GM19397 (cell line): ENCODE measurements around the gene TRAPPC10.
"Not testable (repeated sequence)": the region's sequence is repeated elsewhere in the genome, so short reads cannot be mapped to it uniquely, and the experiment has no call there.

Experiments
- ATAC-seq: cut with Tn5 transposase; IDR thresholded peaks from one replicate; pipeline ENCODE4 v1.9.1; 2021; ENCODE audit warnings: mild to moderate bottlenecking, moderate library complexity; ENCODE audit not compliant: unreplicated experiment

TRAPPC10 gene

DNA sequence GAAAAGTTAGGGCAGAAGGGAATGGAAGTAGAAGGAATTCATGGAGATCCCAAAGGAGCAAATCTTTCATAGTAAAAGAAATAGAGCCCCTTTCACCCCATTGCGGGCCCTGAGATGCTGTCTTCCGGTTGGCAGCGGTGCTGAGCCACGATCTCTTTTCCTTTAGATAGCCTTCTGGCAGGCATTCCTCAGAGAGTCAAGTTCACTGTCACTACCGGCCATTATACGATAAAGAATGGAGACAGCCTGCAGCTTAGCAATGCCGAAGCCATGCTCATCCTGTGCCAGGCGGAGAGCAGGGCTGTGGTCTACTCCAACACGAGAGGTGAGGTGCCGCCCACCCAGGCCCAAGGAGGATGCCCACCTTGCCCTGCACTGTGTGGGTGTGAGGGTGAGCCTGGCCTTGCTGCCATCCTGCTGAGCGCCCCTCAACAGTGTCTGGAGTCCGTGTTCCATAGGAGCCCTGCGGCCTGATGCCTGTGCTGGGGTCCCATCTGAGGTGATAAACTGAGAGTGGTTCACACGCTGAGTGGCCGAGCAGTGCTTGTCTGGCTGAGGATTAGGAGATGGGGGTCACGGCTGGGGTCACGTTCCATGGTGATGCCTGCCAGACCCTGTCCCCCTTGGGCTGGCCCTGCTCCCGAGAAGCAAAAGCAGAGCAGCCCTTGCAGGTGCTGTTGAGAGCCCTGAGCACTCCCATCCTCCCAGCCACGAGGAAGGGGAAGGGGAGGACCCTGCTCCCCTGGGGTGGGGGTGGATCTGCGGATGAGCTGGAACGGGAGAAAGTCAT lies 74.7 kb downstream of the TRAPPC10 start:
- no peak for ATAC-seq

DNA sequence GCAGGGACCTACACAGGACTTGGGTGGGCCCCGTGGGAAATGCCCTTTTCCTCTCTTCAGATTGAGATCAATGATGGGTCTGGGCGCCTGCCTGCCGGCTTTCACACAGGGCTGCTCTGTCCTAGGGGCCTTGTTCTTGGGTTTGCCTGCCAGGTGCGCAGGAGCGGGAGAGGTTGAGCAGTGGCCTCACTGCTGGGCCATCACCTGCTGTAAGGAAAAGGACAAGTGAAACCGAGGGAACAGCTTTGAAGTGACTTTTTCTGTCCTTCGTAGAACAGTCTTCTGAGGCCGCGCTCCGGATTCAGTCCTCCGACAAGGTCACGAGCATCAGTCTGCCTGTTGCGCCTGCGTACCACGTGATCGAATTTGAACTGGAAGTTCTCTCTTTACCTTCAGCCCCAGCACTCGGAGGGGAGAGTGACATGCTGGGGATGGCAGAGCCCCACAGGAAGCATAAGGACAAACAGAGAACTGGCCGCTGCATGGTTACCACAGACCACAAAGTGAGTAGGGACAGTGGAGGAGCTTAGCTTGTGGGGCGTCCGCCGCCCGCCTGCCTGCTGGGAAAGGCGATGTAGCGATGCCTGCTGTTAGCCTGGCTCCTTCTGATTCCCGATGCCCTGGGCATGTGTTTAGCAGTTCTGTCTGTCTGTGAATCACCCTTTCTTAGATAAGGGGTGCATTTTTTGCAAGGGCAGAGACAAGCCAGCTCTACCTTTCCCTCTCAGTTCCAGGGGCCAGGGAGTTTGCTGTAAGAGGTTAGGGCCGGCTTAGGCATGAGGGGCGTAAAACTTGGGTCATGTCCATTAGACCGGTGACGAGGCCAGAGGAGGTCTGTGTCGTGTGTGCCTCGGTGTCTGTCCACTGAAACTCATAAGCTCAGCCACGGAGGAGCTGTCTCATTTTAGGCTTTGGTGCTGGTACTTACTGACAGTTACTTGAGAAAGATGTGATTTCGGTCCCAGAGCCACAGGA lies 75.6 kb downstream of the TRAPPC10 start:
- ATAC-seq, result no peak

DNA sequence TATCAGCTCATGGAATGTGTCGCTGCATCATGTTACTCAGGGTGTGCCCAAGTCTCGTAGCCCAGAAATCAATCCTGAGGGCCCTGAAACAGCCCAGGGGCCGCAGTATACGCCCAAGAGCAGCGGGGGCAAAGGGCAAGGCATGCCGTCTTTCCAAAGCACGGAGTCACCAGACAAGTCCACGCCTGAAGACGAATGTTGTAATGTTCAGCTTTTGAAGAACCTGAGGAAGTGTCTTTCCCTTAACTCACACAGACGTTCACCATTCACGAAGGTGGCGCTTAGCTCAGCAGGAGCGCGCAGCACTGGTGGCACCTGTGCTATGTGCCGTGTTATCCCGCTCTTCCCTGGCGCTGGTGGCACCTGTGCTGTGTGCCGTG lies 76.3 kb downstream of the TRAPPC10 start:
- ATAC-seq, result no peak

DNA sequence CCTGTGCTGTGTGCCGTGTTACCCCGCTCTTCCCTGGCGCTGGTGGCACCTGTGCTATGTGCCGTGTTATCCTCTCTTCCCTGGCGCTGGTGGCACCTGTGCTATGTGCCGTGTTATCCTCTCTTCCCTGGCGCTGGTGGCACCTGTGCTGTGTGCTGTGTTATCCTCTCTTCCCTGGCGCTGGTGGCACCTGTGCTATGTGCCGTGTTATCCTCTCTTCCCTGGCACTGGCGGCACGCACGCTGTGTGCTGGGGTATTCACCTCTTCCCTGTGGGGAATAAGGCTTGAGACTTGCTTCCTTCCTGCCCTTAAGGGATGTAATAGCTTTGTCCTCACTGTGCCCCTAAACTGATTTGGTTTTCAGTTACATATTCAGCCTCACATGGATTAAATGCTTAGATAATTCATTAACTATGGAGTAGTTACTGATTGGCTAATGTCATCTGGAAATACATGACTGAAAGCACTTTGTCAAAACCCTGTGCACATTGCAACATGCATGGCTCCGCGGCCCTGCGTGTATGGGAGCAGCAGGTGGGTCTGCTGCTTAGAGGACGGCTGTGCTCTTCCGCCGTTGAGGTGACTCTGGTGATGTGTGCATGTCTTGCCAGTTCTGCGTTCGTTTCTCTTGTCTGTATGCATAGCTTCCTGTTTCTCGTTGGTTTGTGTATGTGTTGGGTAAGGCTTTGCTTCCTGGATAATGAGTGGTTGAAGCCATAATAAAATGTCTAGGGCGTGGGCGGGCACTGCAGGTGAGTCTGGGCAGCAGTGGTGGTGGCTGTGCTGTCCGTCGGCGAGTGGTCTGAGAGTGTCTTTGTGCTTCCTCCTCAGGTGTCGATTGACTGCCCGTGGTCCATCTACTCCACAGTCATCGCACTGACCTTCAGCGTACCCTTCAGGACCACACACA lies 77.1 kb downstream of the TRAPPC10 start:
- ATAC-seq, result peak; percentile 71

DNA sequence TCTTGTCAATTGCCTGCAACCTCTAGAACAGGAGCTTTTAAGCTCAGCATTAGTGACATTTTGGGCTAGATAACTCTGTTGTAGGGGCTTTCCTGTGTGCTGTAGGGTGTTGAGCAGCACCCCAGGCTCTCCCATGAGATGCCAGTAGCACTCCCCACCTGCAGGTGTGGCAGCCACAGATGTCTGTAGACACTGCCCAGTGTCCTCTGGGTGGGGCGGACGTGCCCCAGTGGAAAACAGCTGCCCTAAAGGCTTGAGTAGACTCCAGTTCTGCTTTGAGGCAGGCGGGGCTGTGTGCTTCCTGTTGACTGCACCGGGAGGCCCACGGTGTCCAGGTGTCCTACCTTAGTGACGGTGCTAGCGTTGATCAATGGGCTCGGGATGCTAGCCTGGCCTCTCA lies 78.2 kb downstream of the TRAPPC10 start:
- ATAC-seq, result no peak

DNA sequence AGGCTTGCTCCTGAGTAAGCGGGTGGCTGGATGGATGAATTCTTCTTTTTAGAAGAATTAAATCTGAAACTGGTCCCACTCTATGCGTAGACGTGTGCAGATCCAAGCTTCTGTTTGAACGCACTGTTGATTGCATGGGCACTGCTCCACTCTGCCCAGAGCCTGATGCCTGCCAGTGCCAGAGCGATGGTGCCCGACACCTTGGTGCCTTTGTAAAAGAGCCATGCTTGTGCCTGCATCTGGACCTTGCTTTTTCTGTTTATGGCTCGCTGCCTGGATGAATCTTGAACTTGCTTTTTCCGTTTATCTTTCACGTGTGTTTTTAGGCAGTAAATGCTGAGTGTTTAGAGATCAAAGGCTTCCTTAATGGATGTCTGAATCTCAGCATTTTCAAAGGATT lies 80.1 kb downstream of the TRAPPC10 start:
- no peak for ATAC-seq

DNA sequence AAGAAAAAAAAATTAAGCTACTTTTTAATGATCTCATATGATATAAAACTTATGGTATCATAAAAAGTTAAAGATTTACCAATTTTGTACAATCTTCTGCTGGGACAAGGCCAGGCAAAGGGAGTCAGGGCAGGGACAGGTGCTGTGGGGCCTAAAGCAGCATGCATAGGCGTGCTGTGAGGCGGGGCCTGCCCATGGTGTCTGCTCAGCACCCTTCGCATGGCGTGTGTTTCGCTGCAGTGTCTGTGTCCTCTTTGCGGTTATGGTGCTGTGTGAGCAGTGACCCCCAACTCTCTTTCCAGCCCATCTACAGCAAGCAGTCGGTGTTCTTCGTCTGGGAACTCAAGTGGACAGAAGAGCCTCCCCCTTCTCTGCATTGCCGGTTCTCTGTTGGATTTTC lies 81.7 kb downstream of the TRAPPC10 start:
- ATAC-seq, result no peak

DNA sequence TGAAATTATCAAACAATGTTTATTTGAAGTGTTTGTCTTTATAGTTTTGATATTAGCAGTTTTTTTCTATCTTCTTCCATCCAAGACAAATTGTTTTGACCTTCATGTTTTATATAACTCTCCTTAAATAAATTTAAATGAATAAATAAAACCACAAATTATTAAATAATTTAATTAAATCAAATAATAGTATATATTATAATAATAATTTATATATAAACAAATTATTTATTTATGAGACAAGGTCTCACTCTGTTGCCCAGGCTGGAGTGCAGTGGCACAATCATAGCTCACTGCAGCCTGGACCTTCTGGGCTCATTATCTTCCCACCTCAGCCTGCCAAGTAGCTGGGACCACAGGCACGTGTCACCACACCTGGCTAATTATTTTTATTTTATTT lies 82.7 kb downstream of the TRAPPC10 start:
- ATAC-seq, result no peak

DNA sequence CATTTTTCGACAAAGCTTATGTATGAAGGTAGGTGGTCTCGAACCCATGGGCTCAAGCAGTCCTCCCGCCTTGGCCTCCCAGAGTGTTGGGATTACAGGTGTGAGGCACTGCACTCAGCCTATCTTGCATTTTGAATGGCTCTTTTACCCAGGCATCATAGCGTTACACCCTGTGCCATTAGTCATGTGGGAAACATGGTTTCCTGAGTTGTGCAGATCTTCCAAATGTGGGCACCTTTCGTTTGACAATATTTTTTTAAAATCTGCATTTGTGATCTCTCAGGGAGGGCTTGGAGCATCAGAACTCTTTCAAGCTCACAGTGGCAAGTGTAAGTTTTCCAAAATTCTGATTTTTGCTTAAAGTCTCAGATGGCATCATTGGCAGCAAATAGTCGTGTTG lies 86.4 kb downstream of the TRAPPC10 start:
- ATAC-seq, result not testable (repeated sequence)

DNA sequence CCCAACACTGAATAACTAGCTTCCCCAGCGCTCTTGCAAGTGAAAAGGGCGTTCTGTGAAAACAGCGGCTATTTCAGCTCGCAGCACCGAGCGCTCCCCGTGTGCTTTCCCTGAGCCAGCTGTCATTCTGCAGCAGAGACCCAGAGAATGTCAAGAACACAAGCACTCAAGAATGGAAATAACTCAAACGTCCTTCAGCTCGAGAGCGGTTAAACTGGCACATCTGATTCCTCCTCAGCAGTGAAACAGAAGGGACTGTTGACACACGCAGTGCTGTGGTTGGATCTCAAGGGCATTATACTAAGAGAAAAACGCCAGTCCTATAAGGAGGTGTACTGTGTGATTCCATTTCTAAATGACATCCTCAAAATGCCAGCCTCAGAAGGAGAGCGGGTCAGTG lies 86.9 kb downstream of the TRAPPC10 start:
- ATAC-seq, result not testable (repeated sequence)

DNA sequence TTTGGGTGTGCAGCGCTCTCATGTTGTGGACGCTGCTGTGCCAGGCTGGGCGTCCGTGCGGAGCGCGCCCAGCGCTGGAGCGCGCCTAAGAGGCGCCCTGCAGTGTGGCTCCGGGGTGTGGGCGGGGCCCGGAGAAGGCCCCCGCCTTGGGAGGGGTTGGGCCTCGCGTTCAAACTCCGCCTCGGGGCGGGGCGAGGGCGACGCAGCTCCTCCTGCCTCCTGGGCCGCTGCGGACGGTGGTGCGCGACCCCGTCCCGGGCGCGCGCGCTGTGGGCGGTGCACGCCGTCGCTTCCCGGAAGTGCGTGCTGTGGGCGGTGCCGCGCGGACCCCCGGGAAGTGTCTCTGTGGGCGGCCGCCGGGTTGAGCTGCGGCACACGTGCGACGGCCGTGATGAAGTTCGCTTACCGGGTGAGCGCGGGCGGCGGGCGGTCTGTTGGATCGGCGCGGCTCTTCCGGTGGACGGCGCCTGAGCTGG lies 95.0 kb downstream of the TRAPPC10 start, which contains the start of gene PWP2:
Gene PWP2 (plus strand): TSS at position 374 of the 476 bp plus-strand sequence. CDS start 18 bp downstream, at position 392.
- ATAC-seq, result peak; percentile 94

DNA sequence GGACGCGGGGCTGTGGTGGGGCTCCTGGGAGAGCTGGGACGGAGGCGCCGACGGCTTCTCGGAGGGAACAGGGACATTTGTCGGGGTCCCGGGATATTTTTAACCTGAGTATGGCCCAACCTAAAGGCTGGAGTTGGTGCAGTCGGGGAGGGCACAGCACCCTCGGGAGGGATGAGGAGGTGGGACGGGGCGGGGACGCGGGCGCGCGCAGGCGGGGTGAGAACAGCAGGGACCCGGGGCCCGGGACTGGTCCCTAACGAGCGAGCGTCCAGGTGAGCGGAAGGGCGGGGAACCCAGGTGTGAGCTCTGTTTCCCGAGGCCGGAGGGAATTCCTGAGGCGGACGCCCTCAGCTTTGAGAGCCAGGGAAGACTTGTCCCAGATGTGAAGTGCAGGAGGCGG lies 95.5 kb downstream of the TRAPPC10 start:
- peak; percentile 23 for ATAC-seq

DNA sequence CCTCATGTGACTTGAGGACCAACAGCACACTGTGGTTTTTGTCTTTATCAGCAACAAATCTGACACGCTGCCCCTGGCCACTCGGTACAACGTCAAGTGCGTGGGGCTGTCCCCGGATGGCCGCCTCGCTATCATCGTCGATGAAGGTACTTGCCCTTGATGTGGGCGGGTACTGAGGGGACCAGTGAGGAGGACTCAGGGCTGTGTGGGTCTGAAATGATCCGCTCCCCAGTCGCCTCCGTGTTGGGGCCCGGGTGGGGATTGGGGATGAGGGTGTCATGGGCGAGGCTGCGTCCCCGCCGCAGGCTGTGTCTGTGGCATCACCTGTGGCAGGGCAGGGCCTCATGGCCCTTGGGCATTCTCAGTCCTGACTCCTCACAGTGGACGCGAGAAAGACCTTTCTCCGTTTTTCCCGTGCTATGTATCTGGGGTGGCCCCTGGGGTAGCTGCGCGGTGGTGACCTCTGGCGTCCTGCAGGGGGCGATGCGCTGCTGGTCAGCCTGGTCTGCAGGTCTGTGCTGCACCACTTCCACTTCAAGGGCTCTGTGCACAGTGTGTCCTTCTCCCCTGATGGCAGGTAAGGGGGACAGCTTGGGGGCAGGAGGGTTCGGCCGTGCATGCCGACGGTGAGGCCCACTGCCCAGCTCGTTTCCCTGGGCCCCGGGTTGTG lies 101.7 kb downstream of the TRAPPC10 start:
- ATAC-seq, result not testable (repeated sequence)

DNA sequence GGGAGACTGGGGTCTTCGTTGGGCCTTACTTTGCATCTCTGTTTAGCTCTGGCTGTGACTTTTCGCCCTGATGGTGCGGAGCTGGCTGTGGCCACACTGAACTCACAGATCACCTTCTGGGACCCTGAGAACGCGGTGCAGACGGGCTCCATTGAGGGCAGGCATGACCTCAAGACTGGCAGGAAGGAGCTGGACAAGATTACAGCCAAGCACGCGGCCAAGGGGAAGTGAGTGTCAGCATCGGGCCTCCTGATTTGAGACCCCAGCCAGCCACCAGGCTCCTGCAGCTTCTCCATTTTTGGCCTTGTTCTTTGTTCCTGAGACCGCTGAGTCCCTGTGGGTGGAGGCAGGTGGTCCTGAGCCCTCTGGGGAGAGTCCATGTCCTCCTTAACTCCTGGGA lies 110.0 kb downstream of the TRAPPC10 start:
- ATAC-seq, result not testable (repeated sequence)

DNA sequence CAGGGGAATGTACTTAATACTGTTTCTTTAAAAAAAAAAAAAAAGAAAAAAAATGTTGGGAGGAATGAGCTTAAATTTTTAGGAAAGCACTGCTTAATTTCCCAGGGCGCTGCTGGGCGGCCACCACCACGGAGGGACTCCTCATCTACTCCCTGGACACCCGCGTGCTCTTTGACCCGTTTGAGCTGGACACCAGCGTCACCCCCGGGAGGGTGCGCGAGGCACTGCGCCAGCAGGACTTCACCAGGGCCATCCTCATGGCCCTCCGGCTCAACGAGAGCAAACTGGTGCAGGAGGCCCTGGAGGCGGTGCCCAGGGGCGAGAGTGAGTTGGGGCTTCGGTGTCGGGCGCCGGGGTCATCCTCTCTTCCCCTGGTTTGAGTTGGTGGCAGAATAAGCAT lies 115.7 kb downstream of the TRAPPC10 start:
- ATAC-seq, result not testable (repeated sequence)

DNA sequence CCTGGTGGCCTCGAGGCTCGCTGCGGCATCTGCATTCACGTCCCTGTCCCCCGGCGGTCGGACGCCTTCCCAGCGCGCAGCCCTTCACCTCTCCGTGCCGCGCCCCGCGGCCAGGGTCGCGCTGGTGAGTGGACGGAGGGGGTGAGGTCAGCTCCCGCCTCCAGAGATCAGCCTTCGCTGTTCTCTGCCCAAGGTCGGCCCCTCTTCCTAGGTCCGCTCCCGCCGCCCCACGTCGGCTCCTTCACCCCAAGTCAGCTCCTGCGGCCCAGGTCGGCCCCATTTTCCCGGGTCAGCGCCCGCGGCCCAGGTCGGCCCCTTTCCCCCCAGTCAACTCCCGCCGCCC lies 121.6 kb downstream of the TRAPPC10 start:
- ATAC-seq, result peak; percentile 13

DNA sequence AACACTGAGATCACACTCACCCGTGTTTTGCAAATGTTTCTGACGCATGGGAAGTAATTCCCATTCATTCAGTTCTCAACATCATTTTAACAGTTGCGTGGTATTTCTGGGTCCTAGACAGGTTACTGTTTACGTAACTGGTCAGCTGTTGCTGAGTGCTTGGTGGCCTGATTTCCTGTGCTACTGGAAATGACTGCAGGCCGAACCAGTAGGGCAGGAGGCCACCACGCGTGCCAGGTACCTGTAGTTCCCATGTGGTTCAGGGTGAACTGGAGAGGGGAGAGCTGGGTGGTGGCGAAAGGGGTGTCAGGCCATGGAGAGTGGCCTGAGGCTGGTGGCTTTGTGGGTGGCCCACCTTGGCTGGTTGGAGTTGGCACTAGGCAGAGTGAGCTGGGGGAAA lies 122.6 kb downstream of the TRAPPC10 start:
- not testable (repeated sequence) for ATAC-seq

DNA sequence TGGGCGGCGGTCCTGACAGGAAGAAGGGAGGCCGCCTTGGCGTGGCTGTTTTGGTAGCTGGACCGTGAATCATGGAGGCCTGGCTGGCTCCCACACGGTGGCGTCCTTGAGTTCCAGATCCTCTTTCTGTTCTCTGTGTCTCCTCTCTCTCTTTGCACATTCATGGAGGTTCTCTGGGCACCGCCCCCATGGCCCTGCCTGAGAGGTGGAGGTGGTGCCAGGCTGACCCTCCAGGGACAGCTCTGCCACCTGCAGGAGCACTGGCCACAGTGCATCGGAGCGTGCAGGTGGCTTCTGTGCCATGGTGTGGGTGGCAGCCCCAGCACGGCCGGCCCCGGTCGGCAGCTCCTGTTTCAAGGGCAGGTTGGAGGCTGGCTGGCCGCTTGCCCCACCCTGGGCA lies 125.9 kb downstream of the TRAPPC10 start:
- ATAC-seq, result not testable (repeated sequence)

DNA sequence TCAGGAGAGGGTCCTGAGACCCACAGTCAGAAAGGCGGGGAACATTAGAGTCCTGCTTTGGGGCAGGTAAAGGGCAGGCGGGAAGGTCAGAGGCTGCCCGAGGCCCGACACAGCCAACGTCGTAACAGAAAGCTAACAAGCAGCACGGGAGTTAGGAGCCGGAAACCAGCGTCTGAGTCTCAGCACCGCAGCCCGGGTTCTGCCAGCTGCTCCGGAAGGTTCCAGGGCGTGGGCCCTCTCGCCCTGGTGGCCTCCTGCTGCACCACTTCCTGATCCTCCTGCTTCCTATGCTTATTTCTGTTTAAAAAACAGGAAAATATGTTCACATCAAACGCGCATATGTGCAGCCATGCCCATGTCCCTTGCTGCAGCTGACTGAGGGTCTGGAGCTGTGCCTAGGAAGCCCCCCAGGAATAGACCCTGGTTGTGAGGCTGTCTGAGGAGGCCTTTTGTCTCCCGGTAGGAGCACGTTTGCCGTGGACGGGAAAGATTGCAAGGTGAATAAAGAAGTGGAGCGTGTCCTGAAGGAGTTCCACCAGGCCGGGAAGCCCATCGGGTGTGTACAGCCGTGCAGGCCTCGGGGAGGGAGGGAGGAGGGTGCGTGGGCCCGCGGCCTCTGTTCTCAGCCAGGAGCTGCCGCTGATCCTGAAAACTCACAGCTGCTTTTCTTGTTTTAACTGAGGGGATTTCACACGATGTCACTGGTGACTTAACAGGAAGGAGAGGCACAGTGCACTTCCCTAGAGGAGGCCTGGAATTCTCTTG lies 127.9 kb downstream of the TRAPPC10 start:
- ATAC-seq, result not testable (repeated sequence)
